Neural progenitor cell (in vitro differentiated cells): ENCODE measurements around the gene SLC5A11.

ENCODE experiments used
- CTCF ChIP-seq: fragments of 200-600 bp; sonication (generic); IDR thresholded peaks from 2 replicates; pipeline ENCODE4 v1.5.1; 2017; ENCODE audit warnings: antibody characterized with exemption, mild to moderate bottlenecking
- EZH2phosphoT487 ChIP-seq: fragments of 200-600 bp; sonication (generic); IDR thresholded peaks from 2 replicates; pipeline ENCODE4 v1.6.1; 2017; ENCODE audit warnings: antibody characterized with exemption

- TF ChIP-seq CTCF, result no peak
- TF ChIP-seq EZH2phosphoT487, result no peak
Observed at GRCh38 chr16:24855678-24856077, 9.9 kb downstream of the SLC5A11 start.
